ELR (cell line): Measurements from ENCODE around the gene CCR5.
"Not testable (repeated sequence)": the region's sequence is repeated elsewhere in the genome, so short reads cannot be mapped to it uniquely, and the experiment has no call there.

Source experiments
- DNase-seq: peaks from one replicate; pipeline ENCODE4 v3.0.0-alpha.2; 2015; ENCODE audit warnings: low read depth

The CCR5 gene

DNA sequence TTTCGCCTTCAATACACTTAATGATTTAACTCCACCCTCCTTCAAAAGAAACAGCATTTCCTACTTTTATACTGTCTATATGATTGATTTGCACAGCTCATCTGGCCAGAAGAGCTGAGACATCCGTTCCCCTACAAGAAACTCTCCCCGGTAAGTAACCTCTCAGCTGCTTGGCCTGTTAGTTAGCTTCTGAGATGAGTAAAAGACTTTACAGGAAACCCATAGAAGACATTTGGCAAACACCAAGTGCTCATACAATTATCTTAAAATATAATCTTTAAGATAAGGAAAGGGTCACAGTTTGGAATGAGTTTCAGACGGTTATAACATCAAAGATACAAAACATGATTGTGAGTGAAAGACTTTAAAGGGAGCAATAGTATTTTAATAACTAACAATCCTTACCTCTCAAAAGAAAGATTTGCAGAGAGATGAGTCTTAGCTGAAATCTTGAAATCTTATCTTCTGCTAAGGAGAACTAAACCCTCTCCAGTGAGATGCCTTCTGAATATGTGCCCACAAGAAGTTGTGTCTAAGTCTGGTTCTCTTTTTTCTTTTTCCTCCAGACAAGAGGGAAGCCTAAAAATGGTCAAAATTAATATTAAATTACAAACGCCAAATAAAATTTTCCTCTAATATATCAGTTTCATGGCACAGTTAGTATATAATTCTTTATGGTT, at the start of gene CCR5:
TSS of gene CCR5 (plus strand) at position 108 of the 680 bp plus-strand sequence. CDS start 1,957 bp downstream, outside the sequence.
- DNase-seq: no peak

GRCh38 chr3:46321461-46322104, 49.2 kb upstream of the CCR5 start:
- no peak for DNase-seq

- DNase-seq: no peak
These were observed 46.7 kb upstream of the CCR5 start for GRCh38 chr3:46324036-46324435.

DNA sequence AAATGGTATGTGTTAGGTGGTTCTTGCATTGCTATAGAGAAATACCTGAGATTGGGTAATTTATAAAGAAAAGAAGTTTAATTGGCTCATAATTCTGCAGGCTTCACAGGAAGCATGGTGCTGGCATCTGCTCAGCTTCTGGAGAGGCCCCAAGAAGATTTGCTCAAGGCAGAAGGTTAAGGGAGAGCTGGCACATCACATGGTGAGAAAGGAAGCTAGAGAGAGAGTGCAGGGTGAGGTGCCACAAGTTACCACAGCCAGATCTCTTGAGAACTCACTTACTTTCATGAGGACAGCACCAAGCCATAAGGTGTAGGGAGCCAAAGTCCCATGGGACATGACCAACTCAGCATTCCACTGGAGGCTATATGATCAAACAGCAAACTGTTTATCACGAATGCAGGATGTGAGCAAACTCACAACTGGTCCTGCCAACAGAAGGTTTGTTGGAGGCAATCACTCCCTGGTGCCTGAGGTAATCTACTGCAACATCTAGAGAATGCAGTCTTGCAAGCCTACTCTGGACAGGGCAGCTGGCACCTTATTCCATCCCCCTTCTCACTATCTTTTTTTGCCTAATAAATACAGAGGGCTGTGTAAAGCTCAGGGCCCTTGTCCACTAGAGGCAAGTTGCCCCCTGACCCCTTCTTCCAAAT, 45.0 kb upstream of the CCR5 start:
- DNase-seq: no peak

DNA sequence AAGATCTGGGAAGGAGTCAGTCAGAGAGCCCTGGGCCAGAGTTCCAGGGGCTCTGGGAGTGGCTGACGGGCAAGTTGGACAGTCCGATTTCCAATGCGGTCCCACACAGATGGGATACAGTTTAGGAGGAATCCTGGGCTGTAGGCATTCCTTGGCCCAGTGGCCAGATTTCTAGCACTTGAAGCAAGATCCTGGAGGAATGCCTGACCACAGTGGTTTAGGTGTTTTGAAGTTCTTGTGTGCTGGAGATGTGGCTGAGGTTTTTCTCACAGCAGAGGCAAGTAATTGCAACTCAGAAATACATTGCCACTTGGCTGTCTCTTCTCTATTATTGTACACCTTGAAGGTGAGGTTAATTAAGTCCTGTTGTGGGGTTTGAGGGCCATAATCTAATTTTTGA, 40.1 kb upstream of the CCR5 start:
- DNase-seq: not testable (repeated sequence)

GRCh38 chr3:46334741-46335478, 35.8 kb upstream of the CCR5 start:
- peak; percentile 59 for DNase-seq

- no peak for DNase-seq
These were observed 35.2 kb upstream of the CCR5 start for GRCh38 chr3:46335541-46335940.

- DNase-seq: no peak
These were observed 32.8 kb upstream of the CCR5 start for GRCh38 chr3:46337911-46338310.

DNA sequence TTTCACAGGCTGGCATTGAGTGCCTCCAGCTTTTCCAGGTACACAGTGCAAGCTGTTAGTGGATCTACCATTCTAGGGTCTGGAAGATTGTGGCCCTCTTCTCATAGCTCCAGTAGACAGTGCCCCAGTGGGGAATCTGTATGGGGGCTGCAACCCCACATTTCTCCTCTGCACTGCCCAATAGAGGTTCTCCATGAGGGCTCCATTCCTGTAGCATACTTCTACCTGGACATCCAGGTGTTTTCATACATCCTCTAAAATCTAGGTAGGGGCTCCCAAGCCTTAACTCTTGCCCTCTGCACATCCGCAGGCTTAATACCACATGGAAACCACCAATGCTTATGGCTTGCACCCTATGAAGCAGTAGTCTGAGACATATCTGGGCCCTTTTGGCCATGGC, 31.9 kb upstream of the CCR5 start:
- no peak for DNase-seq

GRCh38 chr3:46344476-46344875, 26.3 kb upstream of the CCR5 start:
- no peak for DNase-seq

DNA sequence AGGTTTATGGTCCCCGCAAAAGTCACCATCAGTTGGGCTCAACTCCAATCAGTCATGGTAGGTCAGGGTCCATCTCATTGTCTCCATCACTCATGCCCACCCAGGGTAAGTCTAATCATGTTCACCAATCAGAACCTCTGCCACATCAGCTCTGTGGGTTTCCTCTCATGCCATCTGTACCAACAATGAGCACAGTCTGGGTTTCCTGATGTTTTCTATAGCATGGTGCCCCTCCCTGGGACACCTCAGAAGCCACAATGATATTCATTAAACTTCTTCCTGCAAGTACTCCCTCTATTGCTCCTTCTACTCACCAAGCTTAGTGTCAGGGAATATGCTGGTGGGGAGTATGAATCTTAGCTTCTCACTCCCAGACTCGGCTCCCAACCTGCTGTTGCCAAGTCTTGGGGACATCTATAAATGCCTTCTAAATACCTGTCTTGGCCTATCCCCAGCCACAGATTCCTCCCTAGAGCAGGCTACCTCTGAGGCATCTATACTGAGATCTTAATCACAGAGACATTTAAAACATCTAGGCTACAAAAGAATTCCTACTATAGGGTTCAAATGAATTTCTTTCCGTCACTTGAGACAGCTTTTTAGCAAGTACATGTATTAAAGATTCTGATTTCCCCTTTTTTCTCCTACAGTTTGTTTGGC, 21.8 kb upstream of the CCR5 start:
- no peak for DNase-seq

DNA sequence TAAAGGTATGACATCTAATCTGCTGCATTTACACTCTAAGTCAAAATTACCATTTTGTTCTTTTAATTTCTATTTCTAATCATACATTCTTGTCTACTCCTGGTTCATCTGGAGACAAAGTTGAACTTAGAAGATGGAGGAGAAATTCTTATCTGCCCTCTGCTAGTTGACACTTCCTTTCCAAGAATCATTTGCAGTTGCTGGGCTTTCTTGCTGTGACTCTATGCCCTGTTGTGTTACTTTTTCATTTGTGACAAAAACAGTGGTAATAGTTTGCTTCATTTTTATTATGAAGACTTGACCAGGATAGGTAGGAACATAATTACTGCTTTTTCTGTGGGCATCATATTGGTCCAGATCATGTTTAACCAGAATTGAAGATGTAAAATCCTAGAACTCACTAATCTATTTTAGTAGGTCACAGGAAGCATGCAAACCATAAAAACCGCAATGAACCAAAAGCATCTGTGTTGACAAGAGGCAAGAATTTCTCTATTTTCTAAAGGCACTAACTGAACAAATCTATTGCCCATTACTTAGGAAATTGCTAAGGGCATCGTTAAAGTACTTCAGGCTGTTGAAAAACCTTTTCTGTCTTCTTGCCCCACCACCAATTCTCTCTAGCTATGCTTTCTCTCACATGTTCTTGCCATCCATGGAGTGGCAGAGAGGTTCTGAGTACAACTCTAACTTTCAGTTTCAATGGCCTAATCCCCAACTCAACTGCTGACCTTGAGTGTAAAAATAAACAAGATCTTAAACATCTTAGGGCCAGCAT, 21.1 kb upstream of the CCR5 start:
- DNase-seq: no peak

DNA sequence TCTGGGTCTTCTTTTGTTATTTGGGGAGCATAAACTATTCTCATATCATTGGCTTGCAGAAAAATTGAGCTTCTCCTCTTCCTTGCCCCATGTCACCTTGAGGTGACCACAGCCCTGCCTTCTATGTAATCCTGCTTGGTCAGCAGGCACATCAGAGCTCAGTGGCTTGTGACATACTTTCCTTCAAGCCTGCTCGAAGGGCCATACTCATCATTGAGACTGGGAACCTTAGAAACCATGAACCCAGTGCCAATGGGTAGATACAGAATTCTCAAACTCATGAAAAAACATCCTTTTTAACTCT, 20.5 kb upstream of the CCR5 start:
- no peak for DNase-seq

GRCh38 chr3:46351646-46352045, 19.1 kb upstream of the CCR5 start:
- DNase-seq: no peak

- DNase-seq: no peak
These were observed 17.7 kb upstream of the CCR5 start for GRCh38 chr3:46353090-46353489.

- DNase-seq: no peak
These were observed 16.9 kb upstream of the CCR5 start, which contains the start of gene CCR2 for GRCh38 chr3:46353647-46354410. TSS of gene CCR2 (plus strand) at chr3:46354111. CDS start at chr3:46357528, 3,417 bp downstream.

GRCh38 chr3:46354478-46354877, 16.3 kb upstream of the CCR5 start:
- DNase-seq: no peak

- DNase-seq: no peak
These were observed 15.8 kb upstream of the CCR5 start for GRCh38 chr3:46354984-46355383.

DNA sequence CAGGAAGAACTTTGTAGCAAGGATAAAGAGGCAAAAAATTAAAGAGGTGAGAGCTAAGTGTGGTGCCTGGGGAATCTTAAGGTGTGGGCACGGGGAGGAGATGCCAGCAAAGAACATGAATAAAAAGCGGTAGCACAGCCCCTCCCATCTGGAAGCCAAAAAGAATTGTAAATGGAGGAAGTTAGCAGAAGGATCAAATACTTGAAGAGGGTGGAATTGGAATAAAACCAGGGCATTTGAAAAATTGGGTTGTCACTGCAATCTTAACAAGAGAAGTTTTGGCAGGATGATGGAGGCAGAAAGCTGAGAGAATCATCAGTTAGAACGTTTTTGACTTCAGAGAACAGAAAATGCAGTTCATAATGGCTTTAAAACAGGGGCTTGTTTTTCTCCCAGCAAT, 14.5 kb upstream of the CCR5 start:
- no peak for DNase-seq

DNA sequence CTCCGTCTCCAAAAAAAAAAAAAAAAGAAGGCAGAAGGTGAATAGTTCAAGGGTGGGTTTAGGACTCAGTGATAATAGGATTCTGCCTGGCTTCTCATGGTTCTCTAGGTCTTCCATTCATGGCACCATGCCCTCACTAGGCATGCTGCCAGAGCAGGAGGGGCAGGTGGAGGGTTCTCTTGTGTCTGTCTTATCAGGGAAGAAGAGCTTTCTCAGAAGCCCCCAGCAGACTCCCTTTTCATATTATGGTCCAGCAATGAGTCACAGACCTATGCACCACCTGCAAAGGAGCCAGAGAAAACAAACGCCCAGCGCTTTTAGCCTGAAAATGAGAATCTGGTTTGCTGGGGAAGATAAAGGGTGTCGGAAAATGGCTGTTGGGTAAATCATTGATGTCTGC, 13.8 kb upstream of the CCR5 start:
- DNase-seq: no peak

DNA sequence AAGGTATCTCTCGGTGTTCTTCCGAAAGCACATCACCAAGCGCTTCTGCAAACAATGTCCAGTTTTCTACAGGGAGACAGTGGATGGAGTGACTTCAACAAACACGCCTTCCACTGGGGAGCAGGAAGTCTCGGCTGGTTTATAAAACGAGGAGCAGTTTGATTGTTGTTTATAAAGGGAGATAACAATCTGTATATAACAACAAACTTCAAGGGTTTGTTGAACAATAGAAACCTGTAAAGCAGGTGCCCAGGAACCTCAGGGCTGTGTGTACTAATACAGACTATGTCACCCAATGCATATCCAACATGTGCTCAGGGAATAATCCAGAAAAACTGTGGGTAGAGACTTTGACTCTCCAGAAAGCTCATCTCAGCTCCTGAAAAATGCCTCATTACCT, 12.3 kb upstream of the CCR5 start:
- no peak for DNase-seq
